SK-N-SH (cell line): ENCODE data around the gene CASP9. TPM values are rescaled to one million over a fixed set of nuclear protein-coding genes. Genes with fewer than 3 reads are reported as not detected.
"Not testable (repeated sequence)": the region's sequence is repeated elsewhere in the genome, so short reads cannot be mapped to it uniquely, and the experiment has no call there.

Experiments used
- CTCF ChIA-PET: fragments of 300-600, 350-600 bp; formaldehyde crosslinking; extraction: SDS; loops from one replicate; lab custom pipeline; 2021; lab: Yijun Ruan, JAX
- POLR2A ChIA-PET: fragments of 350-600 bp; sonication (Branson Sonifier 250); formaldehyde crosslinking; extraction: SDS; loops from one replicate; lab custom pipeline; 2020; ENCODE audit warnings: antibody characterized with exemption, inconsistent platforms; lab: Yijun Ruan, JAX
- DNase-seq: peaks from one replicate; pipeline ENCODE4 v3.0.0; 2012
- H2AFZ ChIP-seq: fragments of 200-600 bp; sonication (generic); 2 replicates; pipeline ENCODE4 v1.8.1; 2016; ENCODE audit warnings: antibody characterized with exemption, mild to moderate bottlenecking, low read depth
- H3F3A ChIP-seq: fragments of 200-600 bp; sonication (generic); replicated peaks from 2 replicates; pipeline ENCODE3; 2016; ENCODE audit warnings: antibody characterized with exemption, mild to moderate bottlenecking; ENCODE audit not compliant: insufficient read depth
- H3K27ac ChIP-seq, 2 experiments: fragments of 200-500 bp in 1 of 2; fragments of 200-600 bp in 1 of 2; sonication (Bioruptor generic) in 1 of 2; sonication (generic), shearing (Covaris generic) in 1 of 2; 2 replicates each; pipeline versions ENCODE4 v1.5.1 to v1.6.1; 2014 to 2016; ENCODE audit warnings: low read depth in 2 of 2, inconsistent platforms in 1 of 2, low read length in 1 of 2, mild to moderate bottlenecking in 1 of 2, mixed read lengths in 1 of 2
- H3K27me3 ChIP-seq: fragments of 200-600 bp; sonication (generic), shearing (Covaris generic); 2 replicates; pipeline ENCODE4 v1.6.1; 2016; ENCODE audit warnings: mixed run types; ENCODE audit not compliant: insufficient read depth
- H3K36me3 ChIP-seq, 2 experiments: fragments of 200-500 bp in 1 of 2; fragments of 200-600 bp in 1 of 2; sonication (Bioruptor generic) in 1 of 2; sonication (generic) in 1 of 2; replicated peaks in 1 of 2; 2 replicates each; pipeline versions ENCODE3 to v1.5.1; 2014 to 2016; ENCODE audit warnings: low read length in 1 of 2, mild to moderate bottlenecking in 1 of 2; ENCODE audit not compliant: insufficient read depth in 2 of 2, control insufficient read depth in 1 of 2
- H3K4me1 ChIP-seq, 2 experiments: fragments of 200-500 bp in 1 of 2; fragments of 200-600 bp in 1 of 2; sonication (Bioruptor generic) in 1 of 2; sonication (generic), shearing (Covaris generic) in 1 of 2; 2 replicates each; pipeline versions ENCODE4 v1.5.1 to v1.6.1; 2014 to 2016; ENCODE audit warnings: low read depth in 1 of 2, low read length in 1 of 2, mixed run types in 1 of 2; ENCODE audit not compliant: insufficient read depth in 2 of 2, control insufficient read depth in 1 of 2
- H3K4me2 ChIP-seq: fragments of 200-600 bp; sonication (generic), shearing (Covaris generic); 2 replicates; pipeline ENCODE4 v1.6.1; 2017; ENCODE audit warnings: mixed run types
- H3K4me3 ChIP-seq, 2 experiments: fragments of 200-500 bp in 1 of 2; fragments of 200-600 bp in 1 of 2; sonication (Bioruptor generic) in 1 of 2; sonication (generic), shearing (Covaris generic) in 1 of 2; 2 replicates each; pipeline versions ENCODE4 v1.5.1 to v1.8.1; 2014 to 2016; ENCODE audit warnings: low read depth in 2 of 2, inconsistent platforms in 1 of 2, low read length in 1 of 2, mild to moderate bottlenecking in 1 of 2, mixed read lengths in 1 of 2, moderate library complexity in 1 of 2
- H3K79me2 ChIP-seq: fragments of 200-600 bp; sonication (generic); 2 replicates; pipeline ENCODE4 v1.8.1; 2017; ENCODE audit warnings: mild to moderate bottlenecking; ENCODE audit not compliant: insufficient read depth
- H3K9ac ChIP-seq: fragments of 200-600 bp; sonication (generic); 2 replicates; pipeline ENCODE4 v1.6.1; 2017; ENCODE audit warnings: mixed run types
- H3K9me2 ChIP-seq: fragments of 200-600 bp; sonication (generic); 2 replicates; pipeline ENCODE4 v1.6.1; 2017; ENCODE audit warnings: mixed run types
- H3K9me3 ChIP-seq: fragments of 200-600 bp; sonication (generic); 2 replicates; pipeline ENCODE4 v1.6.1; 2017; ENCODE audit warnings: mixed run types, mild to moderate bottlenecking, moderate library complexity
- H4K20me1 ChIP-seq: fragments of 200-600 bp; sonication (generic); 2 replicates; pipeline ENCODE4 v1.6.1; 2017; ENCODE audit warnings: mild to moderate bottlenecking, mixed run types; ENCODE audit not compliant: insufficient read depth
- ELF1 ChIP-seq: IDR thresholded peaks from 2 replicates; pipeline ENCODE4 v1.4.0; 2012
- EZH2phosphoT487 ChIP-seq: fragments of 200-600 bp; sonication (generic); IDR thresholded peaks from 2 replicates; pipeline ENCODE4 v1.6.1; 2017; ENCODE audit warnings: low read depth, mixed run types, mild to moderate bottlenecking, antibody characterized with exemption, moderate library complexity, borderline replicate concordance
- GABPA ChIP-seq: IDR thresholded peaks from 2 replicates; pipeline ENCODE4 v1.4.0; 2012; ENCODE audit warnings: low read depth, mild to moderate bottlenecking
- IRF3 ChIP-seq: fragments of 150-350 bp; IDR thresholded peaks from 2 replicates; pipeline ENCODE4 v1.6.1; 2016; ENCODE audit warnings: mild to moderate bottlenecking, low read depth, low read length
- JUND ChIP-seq: IDR thresholded peaks from 2 replicates; pipeline ENCODE4 v1.4.0; 2012
- MEF2A ChIP-seq: IDR thresholded peaks from 2 replicates; pipeline ENCODE4 v1.4.0; 2012; ENCODE audit warnings: low read depth, borderline replicate concordance
- SMC3 ChIP-seq: IDR thresholded peaks from 2 replicates; pipeline ENCODE4 v1.6.1; 2012; ENCODE audit warnings: low read depth, low read length, improper control_type of control experiment
- YY1 ChIP-seq: IDR thresholded peaks from 2 replicates; pipeline ENCODE4 v1.4.0; 2012; ENCODE audit warnings: low read depth, mild to moderate bottlenecking
- WGBS: methylation state at CpG from one replicate; pipeline ENCODE4 v1.1.6; 2017; ENCODE audit warnings: low lambda C conversion rate; 5-methylcytosine and 5-hydroxymethylcytosine counted together
- polyA plus RNA-seq, 3 experiments: library from polyadenylated mRNA; depleted of rRNA; stranded (reverse); fragments of >200 nt; gene quantifications; 2 replicates each; pipeline ENCODE4 v1.2.3, GENCODE V29; 2012

CASP9 gene
- polyA plus RNA-seq, 1 of the 3 experiments (the other 2 are of a cell fraction) = 16.9 TPM

DNA sequence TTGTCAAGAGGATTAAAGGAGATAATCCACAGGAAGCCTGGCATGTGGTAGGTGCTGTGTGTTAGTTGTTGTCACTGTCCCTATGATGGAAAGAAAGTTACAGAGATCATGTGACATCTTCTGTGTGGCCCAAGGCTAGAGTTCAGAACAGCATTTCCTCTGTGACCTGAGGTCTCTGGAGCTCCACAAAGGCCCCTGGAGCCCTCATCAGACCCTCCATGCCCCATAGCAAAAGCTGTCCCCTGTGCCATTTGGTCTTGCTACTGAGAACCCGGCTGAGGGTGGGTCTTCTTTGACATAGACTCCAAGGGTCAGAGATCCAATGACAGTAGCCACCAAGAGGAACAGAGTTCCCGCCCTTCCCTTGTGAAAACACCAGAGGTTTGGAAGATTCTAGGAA is 40.0 kb downstream of the CASP9 start:
- H3K79me2 ChIP-seq = no peaks in the 10 kb centered on the region

GRCh38 chr1:15482983-15483543 is 41.0 kb downstream of the CASP9 start:
- H3K36me3 ChIP-seq, H3K4me1 ChIP-seq, H2AFZ ChIP-seq, H3K9me3 ChIP-seq, H3K79me2 ChIP-seq, H3K27me3 ChIP-seq, DNase-seq, CTCF ChIA-PET, H3F3A ChIP-seq, H4K20me1 ChIP-seq, H3K27ac ChIP-seq, H3K9me2 ChIP-seq, H3K4me2 ChIP-seq, H3K9ac ChIP-seq, H3K4me3 ChIP-seq, POLR2A ChIA-PET: not testable (repeated sequence)
- 86% methylated on average over 13 of the region's 16 CpGs for WGBS

More for the DNA sequence above, 40.0 kb downstream of the CASP9 start:
- no peaks in the 10 kb centered on the region for H3K27me3 ChIP-seq
- H3K4me3 ChIP-seq = no peak overlapping the region
- H3K9me2 ChIP-seq = no peaks in the 10 kb centered on the region
- no peak for TF ChIP-seq JUND
- TF ChIP-seq SMC3 = no peak
- TF ChIP-seq EZH2phosphoT487 = no peak
- TF ChIP-seq GABPA = no peak
- no peaks in the 10 kb centered on the region for H3K9me3 ChIP-seq
- no peak for DNase-seq
- H3K27ac ChIP-seq = no peak overlapping the region
- H4K20me1 ChIP-seq = no peaks in the 10 kb centered on the region
- H3K9ac ChIP-seq = no peak overlapping the region
- H3F3A ChIP-seq = no peaks in the 10 kb centered on the region
- no peaks in the 10 kb centered on the region for H3K36me3 ChIP-seq
- CTCF ChIA-PET = interaction anchor here (1.5 kb wide), 1 partner anchor 18 kb away, joined by 5 read pairs; no protein-coding TSS in a partner anchor
- H3K4me2 ChIP-seq = no peak overlapping the region
- POLR2A ChIA-PET = interaction anchor here (0.6 kb wide), 1 partner anchor 274 kb away, joined by 3 read pairs; no protein-coding TSS in a partner anchor
- WGBS = 78% methylated on average over 2 of the region's 2 CpGs
- H2AFZ ChIP-seq = no peak overlapping the region
- H3K4me1 ChIP-seq = peaks cover 0 to 2% of the 10 kb centered on the region in 2 experiments; a peak in 1 of 4 replicates

GRCh38 chr1:15482455-15482854 is 41.6 kb downstream of the CASP9 start:
- H3K27ac ChIP-seq, H2AFZ ChIP-seq, DNase-seq, H3F3A ChIP-seq, H3K9me2 ChIP-seq, H3K9ac ChIP-seq, H3K9me3 ChIP-seq, H3K36me3 ChIP-seq, H3K79me2 ChIP-seq, H3K4me2 ChIP-seq, POLR2A ChIA-PET, H3K4me3 ChIP-seq, H3K27me3 ChIP-seq, CTCF ChIA-PET, H4K20me1 ChIP-seq, H3K4me1 ChIP-seq: not testable (repeated sequence)
- 88% methylated on average over 5 of the region's 6 CpGs for WGBS

DNA sequence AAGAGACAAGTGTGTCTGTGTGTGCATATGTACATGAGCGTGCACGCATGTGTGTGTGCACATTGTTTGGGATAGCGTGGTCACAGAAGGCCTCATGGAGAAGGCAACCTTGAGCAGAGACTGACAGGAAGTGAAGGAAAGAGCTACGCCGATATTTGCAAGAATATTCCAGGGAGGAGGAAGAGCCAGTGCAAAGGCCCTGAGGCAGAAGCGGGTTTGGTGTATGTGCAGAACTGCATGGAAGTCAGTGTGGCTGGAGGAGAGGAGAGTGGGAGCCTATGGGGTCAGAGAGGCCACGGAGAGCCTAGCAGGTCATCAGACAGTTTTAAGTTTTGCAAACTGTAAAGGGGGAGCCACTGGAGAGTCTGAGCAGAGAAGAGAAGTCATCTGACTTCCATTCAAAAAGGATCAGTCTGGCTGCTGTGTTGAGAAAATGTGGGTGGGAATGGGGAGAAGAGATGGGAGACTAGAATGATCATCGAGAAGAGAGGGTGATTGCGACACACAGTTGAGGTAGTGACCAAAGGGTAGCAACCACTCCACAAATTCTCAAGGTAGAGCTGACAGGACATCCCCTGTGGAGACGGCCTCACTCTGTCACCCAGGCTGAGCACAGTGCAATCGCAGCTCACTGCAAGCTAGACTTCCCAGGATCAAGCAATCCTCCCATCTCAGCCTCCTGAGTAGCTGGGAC is 44.2 kb downstream of the CASP9 start:
- H3K4me2 ChIP-seq = no peak overlapping the region
- no peaks in the 10 kb centered on the region for H3K9me2 ChIP-seq
- no peaks in the 10 kb centered on the region for H3K9me3 ChIP-seq
- 83% methylated on average over 11 of the region's 11 CpGs for WGBS
- no peaks in the 10 kb centered on the region for H3K79me2 ChIP-seq
- DNase-seq = no peak
- no peak overlapping the region for H3K27ac ChIP-seq
- no peaks in the 10 kb centered on the region for H3K27me3 ChIP-seq
- H3K4me1 ChIP-seq = no peaks in the 10 kb centered on the region
- H3K4me3 ChIP-seq = no peak overlapping the region
- TF ChIP-seq IRF3 (no peak), YY1 (no peak), MEF2A (no peak), SMC3 (no peak), ELF1 (no peak)
- TF ChIP-seq, all 33 proteins: peak for 0
- ChIA-PET POLR2A (no interaction called here), CTCF (no interaction called here)
- Histone ChIP-seq H3K36me3 (no peaks in the 10 kb centered on the region), H3F3A (no peaks in the 10 kb centered on the region), H4K20me1 (no peaks in the 10 kb centered on the region), H2AFZ (no peak overlapping the region), H3K9ac (no peak overlapping the region)
